IMR-90 (cell line): Measurements from ENCODE around the gene CFL2. TPM values are rescaled to one million over a fixed set of nuclear protein-coding genes. Genes with fewer than 3 reads are reported as not detected.
A peak's percentile ranks its signal among the peaks of the same experiment; 100 is the strongest.

Source experiments
- ATAC-seq: fragments of 200-7000 bp; cut with Tn5 transposase; 2 replicates; pipeline ENCODE4 v1.9.1; 2020; ENCODE audit warnings: low read depth, mild to moderate bottlenecking, moderate library complexity
- BruUV-seq: library from RNA; stranded (reverse); fragments of 400-500 nt; replicated peaks from 2 replicates; lab custom pipeline; 2021; lab: Mats Ljungman, UMichigan
- CTCF ChIA-PET: fragments of 300-600 bp; formaldehyde crosslinking; extraction: SDS; loops from one replicate; lab custom pipeline; 2021; ENCODE audit warnings: antibody characterized with exemption; lab: Yijun Ruan, JAX
- POLR2A ChIA-PET: fragments of 300-600 bp; sonication (Branson Sonifier 250); formaldehyde crosslinking; loops from one replicate; lab custom pipeline; 2022; ENCODE audit warnings: antibody characterized with exemption; ENCODE audit not compliant: unreplicated experiment; lab: Charles Lee
- DNase-seq: peaks from one replicate; pipeline ENCODE4 v3.0.0; 2013
- H2AFZ ChIP-seq: replicated peaks from 2 replicates; pipeline ENCODE3; 2013; ENCODE audit warnings: low read length, mild to moderate bottlenecking; ENCODE audit not compliant: poor library complexity
- H2AK5ac ChIP-seq: 2 replicates; pipeline ENCODE4 v1.6.1; 2013; ENCODE audit warnings: low read depth, low read length, inconsistent platforms
- H2AK9ac ChIP-seq: replicated peaks from 2 replicates; pipeline ENCODE3; 2013; ENCODE audit warnings: mild to moderate bottlenecking, low read depth, low read length, moderate library complexity; ENCODE audit not compliant: poor library complexity
- H2BK120ac ChIP-seq: 2 replicates; pipeline ENCODE4 v1.6.1; 2013; ENCODE audit warnings: low read depth, low read length, inconsistent platforms
- H2BK15ac ChIP-seq: 3 replicates; pipeline ENCODE4 v1.6.1; 2013; ENCODE audit warnings: low read depth, low read length, inconsistent platforms
- H2BK20ac ChIP-seq: 2 replicates; pipeline ENCODE4 v1.6.1; 2013; ENCODE audit warnings: low read depth, mild to moderate bottlenecking, inconsistent platforms, low read length, moderate library complexity
- H2BK5ac ChIP-seq: 2 replicates; pipeline ENCODE4 v1.6.1; 2013; ENCODE audit warnings: mild to moderate bottlenecking, low read depth, low read length, inconsistent platforms; ENCODE audit not compliant: poor library complexity, severe bottlenecking
- H3K14ac ChIP-seq: replicated peaks from 2 replicates; pipeline ENCODE4 v1.6.1; 2013; ENCODE audit warnings: low read depth, low read length, inconsistent platforms
- H3K18ac ChIP-seq: 2 replicates; pipeline ENCODE4 v1.6.1; 2013; ENCODE audit warnings: low read depth, low read length, control low read depth
- H3K23ac ChIP-seq: 2 replicates; pipeline ENCODE4 v1.6.1; 2013; ENCODE audit warnings: low read depth, low read length, inconsistent platforms
- H3K27ac ChIP-seq: 2 replicates; pipeline ENCODE4 v1.5.1; 2013; ENCODE audit warnings: mild to moderate bottlenecking, control low read depth, low read length; ENCODE audit not compliant: insufficient read depth
- H3K27me3 ChIP-seq: 2 replicates; pipeline ENCODE4 v1.6.1; 2013; ENCODE audit warnings: low read length; ENCODE audit not compliant: control insufficient read depth, insufficient read depth
- H3K36me3 ChIP-seq: 2 replicates; pipeline ENCODE4 v1.6.1; 2013; ENCODE audit warnings: low read length, mixed read lengths; ENCODE audit not compliant: control insufficient read depth, insufficient read depth
- H3K4ac ChIP-seq: 2 replicates; pipeline ENCODE4 v1.6.1; 2013; ENCODE audit warnings: low read depth, low read length, inconsistent platforms
- H3K4me1 ChIP-seq: 2 replicates; pipeline ENCODE4 v1.6.1; 2013; ENCODE audit warnings: low read length, mixed read lengths; ENCODE audit not compliant: control insufficient read depth, insufficient read depth
- H3K4me2 ChIP-seq: 2 replicates; pipeline ENCODE4 v1.6.1; 2013; ENCODE audit warnings: low read depth, mild to moderate bottlenecking, control low read depth, low read length, moderate library complexity
- H3K4me3 ChIP-seq: 2 replicates; pipeline ENCODE4 v1.5.1; 2013; ENCODE audit warnings: low read depth, mild to moderate bottlenecking, control low read depth, low read length, moderate library complexity; ENCODE audit not compliant: insufficient read depth
- H3K56ac ChIP-seq: 2 replicates; pipeline ENCODE4 v1.6.1; 2013; ENCODE audit warnings: low read length, inconsistent platforms; ENCODE audit not compliant: insufficient read depth; ENCODE audit errors: extremely low read depth
- H3K79me1 ChIP-seq, 2 experiments: 2 replicates each; pipeline ENCODE4 v1.6.1; 2013; ENCODE audit warnings: low read length in 2 of 2, inconsistent platforms in 1 of 2, low read depth in 1 of 2
- H3K9ac ChIP-seq: 2 replicates; pipeline ENCODE4 v1.6.1; 2013; ENCODE audit warnings: low read depth, low read length, control low read depth
- H3K9me1 ChIP-seq: 2 replicates; pipeline ENCODE4 v1.6.1; 2013; ENCODE audit warnings: low read length, inconsistent platforms; ENCODE audit not compliant: insufficient read depth
- H3K9me3 ChIP-seq: 2 replicates; pipeline ENCODE4 v1.6.1; 2013; ENCODE audit warnings: low read length; ENCODE audit not compliant: control insufficient read depth, insufficient read depth
- H4K20me1 ChIP-seq: 2 replicates; pipeline ENCODE4 v1.6.1; 2013; ENCODE audit warnings: low read length, inconsistent platforms; ENCODE audit not compliant: insufficient read depth
- H4K5ac ChIP-seq: 2 replicates; pipeline ENCODE4 v1.6.1; 2013; ENCODE audit warnings: mild to moderate bottlenecking, low read depth, low read length, control low read depth
- H4K8ac ChIP-seq, 2 experiments: 2 replicates each; pipeline ENCODE4 v1.6.1; 2013; ENCODE audit warnings: low read depth in 2 of 2, low read length in 2 of 2, control low read depth in 1 of 2, inconsistent platforms in 1 of 2
- H4K91ac ChIP-seq: 2 replicates; pipeline ENCODE4 v1.6.1; 2013; ENCODE audit warnings: low read depth, low read length, inconsistent platforms; ENCODE audit not compliant: insufficient read depth
- CEBPB ChIP-seq: IDR thresholded peaks from 2 replicates; pipeline ENCODE4 v1.6.1; 2012; ENCODE audit warnings: low read depth, low read length, improper control_type of control experiment
- FOS ChIP-seq: fragments of 150-350 bp; IDR thresholded peaks from 2 replicates; pipeline ENCODE4 v1.6.1; 2016; ENCODE audit warnings: low read depth, low read length
- MAZ ChIP-seq: IDR thresholded peaks from 2 replicates; pipeline ENCODE4 v1.6.1; 2012; ENCODE audit warnings: low read depth, mild to moderate bottlenecking, low read length, improper control_type of control experiment, moderate library complexity, borderline replicate concordance
- MXI1 ChIP-seq: IDR thresholded peaks from 2 replicates; pipeline ENCODE4 v1.6.1; 2012; ENCODE audit warnings: low read depth, mild to moderate bottlenecking, low read length, moderate library complexity, borderline replicate concordance
- POLR2A ChIP-seq: IDR thresholded peaks from 2 replicates; pipeline ENCODE4 v1.6.1; 2012; ENCODE audit warnings: mild to moderate bottlenecking, low read depth, low read length
- RCOR1 ChIP-seq: IDR thresholded peaks from 2 replicates; pipeline ENCODE4 v1.6.1; 2012; ENCODE audit warnings: mild to moderate bottlenecking, low read length, improper control_type of control experiment; ENCODE audit not compliant: insufficient replicate concordance
- WGBS, 2 experiments: methylation state at CpG; one replicate each; pipeline versions ENCODE4 v1.1.5 to v1.1.7; 2013; ENCODE audit warnings: missing lambda C conversion rate in 2 of 2; ENCODE audit not compliant: insufficient read length in 1 of 2; ENCODE audit errors: extremely low coverage in 2 of 2; 5-methylcytosine and 5-hydroxymethylcytosine counted together
- dilution Hi-C: fragments of 300-500 bp; cut with HindIII; formaldehyde crosslinking; loops from one replicate; pipeline ENCODE4 v1.14.3; 2018; ENCODE audit warnings: low sequenced_read_pairs; ENCODE audit not compliant: unreplicated experiment
- in situ Hi-C: fragments of 300-500 bp; cut with MboI; formaldehyde crosslinking; loops from 3 replicates; pipeline ENCODE4 v1.14.3; 2019; ENCODE audit warnings: low sequenced_read_pairs, inconsistent platforms, mixed read lengths
- intact Hi-C: fragments of 100-400 bp; cut with micrococcal nuclease; formaldehyde crosslinking; loops from 2 replicates; pipeline ENCODE4 v1.10.0; 2022
- polyA plus RNA-seq, 3 experiments: library from polyadenylated mRNA; depleted of rRNA; stranded (reverse); fragments of >200 nt; gene quantifications; 2 replicates each; pipeline ENCODE4 v1.2.3, GENCODE V29; 2012; ENCODE audit warnings: low replicate concordance in 1 of 3
- total RNA-seq: library from RNA; depleted of rRNA; stranded (reverse); fragments of >200 nt; gene quantifications from 2 replicates; pipeline ENCODE4 v1.2.3, GENCODE V29; 2012

CFL2 gene
- total and polyA plus RNA-seq, 2 of the 4 experiments (the other 2 are of a cell fraction), result 106 to 151 TPM

DNA sequence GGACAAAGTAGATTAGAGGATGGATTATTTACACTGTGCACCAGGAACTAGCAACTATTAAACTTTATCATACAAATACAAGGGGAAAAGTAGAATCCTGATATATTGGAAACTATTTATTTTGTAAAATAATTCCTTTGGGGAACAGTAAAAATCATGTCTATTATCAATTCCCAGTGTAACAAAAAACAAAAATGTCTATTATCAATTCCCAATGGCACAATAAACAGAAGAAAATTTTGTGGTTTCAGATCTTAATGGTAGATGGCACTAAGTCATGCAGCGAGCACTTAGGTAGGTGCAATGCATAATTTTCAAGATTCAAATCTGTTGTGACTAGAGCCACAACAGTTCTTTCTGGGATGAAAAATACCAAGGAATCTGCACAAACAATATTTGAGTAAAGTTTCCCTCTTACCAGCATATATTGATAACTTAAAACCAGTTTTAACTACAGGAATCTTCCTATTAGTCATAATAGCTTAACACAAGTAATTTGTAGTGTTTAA lies 13.7 kb downstream of the CFL2 start (continued):
- TF ChIP-seq FOS, result no peak

DNA sequence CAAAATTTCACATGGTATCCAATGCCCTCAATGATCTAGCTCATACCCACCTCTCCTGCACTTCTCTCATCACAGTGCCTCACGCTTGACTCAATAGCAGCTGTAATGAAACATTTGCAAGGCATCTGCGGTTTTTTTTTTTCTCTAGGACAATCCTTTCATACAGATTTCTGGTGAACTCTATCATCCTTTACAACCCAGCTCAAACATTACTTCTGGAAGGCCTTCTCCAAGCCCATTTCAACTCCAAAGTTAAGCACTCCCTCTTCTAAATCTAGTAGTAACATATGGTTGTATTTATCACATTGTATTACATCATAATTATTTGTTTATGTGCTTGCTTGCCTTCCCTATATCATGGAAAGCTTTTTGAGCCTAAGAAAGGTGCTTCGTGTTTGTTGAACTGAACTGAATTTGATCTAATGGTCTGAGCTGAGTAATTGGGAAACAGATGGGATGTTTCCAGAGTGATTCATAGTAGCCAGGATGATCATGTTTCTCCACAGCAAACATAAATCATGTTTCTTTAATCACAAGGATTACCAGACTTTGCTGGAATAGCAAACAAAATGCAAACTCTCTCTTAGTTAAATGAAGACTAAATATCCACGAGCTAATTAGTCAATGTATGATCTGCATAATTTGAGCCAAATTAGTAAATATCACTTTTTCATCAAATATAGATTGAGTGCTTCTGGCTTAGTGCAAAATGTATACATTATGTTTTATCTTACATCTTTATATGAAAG lies 14.3 kb downstream of the CFL2 start:
- intact Hi-C loops (no loop called here), dilution Hi-C loops (no loop called here), in situ Hi-C loops (no loop called here)
- peak overlapping the region; percentile 75; the same call in 1 of the 2 replicates for H3K18ac ChIP-seq
- H2BK20ac ChIP-seq, result peak overlapping the region; percentile 78; the same call in 1 of the 2 replicates
- whole genome bisulfite sequencing, 2 experiments, result 0% methylated on average over 2 of the region's 4 CpGs; no CpG with 5 or more reads in 1 of the 2 experiments
- H3K4me1 ChIP-seq, result peaks cover 2% of the 10 kb centered on the region
- ATAC-seq (peak; percentile 85), DNase-seq (peak; percentile 93)
- peaks cover 5% of the 10 kb centered on the region; the same call in 1 of the 2 replicates for H4K20me1 ChIP-seq
- peak overlapping the region; percentile 23; the same call in 1 of the 2 replicates for H3K4ac ChIP-seq
- H2BK15ac ChIP-seq, result peak overlapping the region; percentile 51; the same call in 1 of the 3 replicates
- H3K9me3 ChIP-seq, result no peaks in the 10 kb centered on the region
- H3K36me3 ChIP-seq, result no peaks in the 10 kb centered on the region
- peak overlapping the region; percentile 5; the same call in 1 of the 2 replicates for H3K14ac ChIP-seq
- H3K4me2 ChIP-seq, result peak overlapping the region; percentile 86
- POLR2A ChIA-PET, result interaction anchor here (0.6 to 1.8 kb wide), 3 partner anchors 8 to 13 kb away, joined by 3 to 7 read pairs (median 3); no protein-coding TSS in a partner anchor
- peak overlapping the region in 1 of 2 experiments; percentile 74; a peak in 2 of 4 replicates for H4K8ac ChIP-seq
- H4K91ac ChIP-seq, result peak overlapping the region; percentile 48; the same call in 1 of the 2 replicates
- TF ChIP-seq RCOR1 (no peak), CEBPB (peak; percentile 92), MXI1 (0 out of 2 replicates have a peak, but pooled peaks have one; percentile 7), FOS (peak; percentile 77; the same call in 1 of the 2 replicates), POLR2A (no peak), MAZ (no peak)
- H3K27me3 ChIP-seq, result no peaks in the 10 kb centered on the region
- peaks cover 2% of the 10 kb centered on the region; the same call in 1 of the 2 replicates for H3K9me1 ChIP-seq
- H4K5ac ChIP-seq, result peak overlapping the region; percentile 37; the same call in 1 of the 2 replicates
- CTCF ChIA-PET, result interaction anchor here (0.6 to 1.0 kb wide), 2 partner anchors 10 to 124 kb away, joined by 3 to 4 read pairs; no protein-coding TSS in a partner anchor
- peak overlapping the region; percentile 15; the same call in 1 of the 2 replicates for H3K9ac ChIP-seq
- peak overlapping the region; percentile 48 for H2BK120ac ChIP-seq
- H2AK5ac ChIP-seq, result peak overlapping the region; percentile 16; the same call in 1 of the 2 replicates
- no peak overlapping the region for H3K4me3 ChIP-seq
- peak overlapping the region; percentile 94 for H2BK5ac ChIP-seq
- no peaks in the 10 kb centered on the region for H3K79me1 ChIP-seq
- H2AFZ ChIP-seq, result peak overlapping the region; percentile 18
- H3K23ac ChIP-seq, result peak overlapping the region; percentile 3; the same call in 1 of the 2 replicates
- no TSS peak for BruUV-seq
- H3K27ac ChIP-seq, result peak overlapping the region; percentile 18; the same call in 1 of the 2 replicates
- no peak overlapping the region for H2AK9ac ChIP-seq
- peak overlapping the region; percentile 56; the same call in 1 of the 2 replicates for H3K56ac ChIP-seq
